H9 (cell line): Measurements from ENCODE around the gene KCNJ10. TPM values are rescaled to one million over a fixed set of nuclear protein-coding genes. Genes with fewer than 3 reads are reported as not detected.

Source experiments
- DNase-seq: peaks from one replicate; pipeline ENCODE4 v3.0.0-alpha.2; 2017
- H2AFZ ChIP-seq: one replicate; pipeline ENCODE4 v1.6.1; 2013; ENCODE audit warnings: mild to moderate bottlenecking, low read length, control low read depth, moderate library complexity
- H2AK5ac ChIP-seq: 2 replicates; pipeline ENCODE4 v1.6.1; 2013; ENCODE audit warnings: low read length, control low read depth, mixed read lengths; ENCODE audit not compliant: insufficient read length
- H2BK120ac ChIP-seq: one replicate; pipeline ENCODE4 v1.6.1; 2013; ENCODE audit warnings: low read depth, mild to moderate bottlenecking, low read length, control low read depth, inconsistent platforms; ENCODE audit not compliant: poor library complexity, severe bottlenecking
- H2BK12ac ChIP-seq: 2 replicates; pipeline ENCODE4 v1.6.1; 2013; ENCODE audit warnings: low read length, control low read depth, mixed read lengths, low read depth; ENCODE audit not compliant: insufficient read length
- H2BK15ac ChIP-seq: 2 replicates; pipeline ENCODE4 v1.6.1; 2013; ENCODE audit warnings: low read depth, low read length, control low read depth
- H2BK20ac ChIP-seq: one replicate; pipeline ENCODE4 v1.6.1; 2013; ENCODE audit warnings: low read depth, mild to moderate bottlenecking, low read length, control low read depth, inconsistent platforms; ENCODE audit not compliant: poor library complexity, severe bottlenecking
- H2BK5ac ChIP-seq: 2 replicates; pipeline ENCODE4 v1.6.1; 2013; ENCODE audit warnings: low read length, control low read depth, mixed read lengths; ENCODE audit not compliant: insufficient read length
- H3K14ac ChIP-seq: 2 replicates; pipeline ENCODE4 v1.6.1; 2013; ENCODE audit warnings: low read length, control low read depth; ENCODE audit not compliant: insufficient read depth
- H3K18ac ChIP-seq: 2 replicates; pipeline ENCODE4 v1.6.1; 2013; ENCODE audit warnings: low read depth, mild to moderate bottlenecking, mixed read lengths, low read length, control low read depth; ENCODE audit not compliant: insufficient read length
- H3K23ac ChIP-seq: 2 replicates; pipeline ENCODE4 v1.6.1; 2013; ENCODE audit warnings: low read length, control low read depth, mixed read lengths, low read depth; ENCODE audit not compliant: insufficient read length
- H3K23me2 ChIP-seq: 2 replicates; pipeline ENCODE4 v1.6.1; 2013; ENCODE audit warnings: low read depth, mild to moderate bottlenecking, mixed read lengths, low read length, control low read depth; ENCODE audit not compliant: insufficient read length, poor library complexity, severe bottlenecking
- H3K27ac ChIP-seq: 2 replicates; pipeline ENCODE4 v1.5.1; 2013; ENCODE audit warnings: low read length, control low read depth, mixed read lengths, low read depth; ENCODE audit not compliant: insufficient read length
- H3K27me3 ChIP-seq: 2 replicates; pipeline ENCODE4 v1.6.1; 2013; ENCODE audit warnings: low read length, control low read depth, inconsistent platforms; ENCODE audit not compliant: insufficient read depth
- H3K4ac ChIP-seq: 2 replicates; pipeline ENCODE4 v1.6.1; 2013; ENCODE audit warnings: low read depth, mild to moderate bottlenecking, control low read depth, inconsistent platforms, low read length, moderate library complexity
- H3K4me1 ChIP-seq: 2 replicates; pipeline ENCODE4 v1.6.1; 2013; ENCODE audit warnings: low read length, control low read depth, inconsistent platforms; ENCODE audit not compliant: insufficient read depth
- H3K4me2 ChIP-seq: 2 replicates; pipeline ENCODE4 v1.6.1; 2013; ENCODE audit warnings: low read length, control low read depth, mixed read lengths; ENCODE audit not compliant: insufficient read length, insufficient read depth
- H3K56ac ChIP-seq: 2 replicates; pipeline ENCODE4 v1.6.1; 2013; ENCODE audit warnings: low read depth, mild to moderate bottlenecking, mixed read lengths, low read length, control low read depth; ENCODE audit not compliant: insufficient read length
- H3K79me1 ChIP-seq: 2 replicates; pipeline ENCODE4 v1.6.1; 2013; ENCODE audit warnings: low read depth, mild to moderate bottlenecking, moderate library complexity, low read length, control low read depth, inconsistent platforms; ENCODE audit not compliant: insufficient read depth, poor library complexity, severe bottlenecking
- H3K79me2 ChIP-seq: 2 replicates; pipeline ENCODE4 v1.6.1; 2013; ENCODE audit warnings: low read length, control low read depth, inconsistent platforms; ENCODE audit not compliant: insufficient read depth
- H3K9ac ChIP-seq: 2 replicates; pipeline ENCODE4 v1.6.1; 2013; ENCODE audit warnings: low read length, control low read depth, mixed read lengths; ENCODE audit not compliant: insufficient read length; ENCODE audit errors: extremely low read depth
- H3K9me3 ChIP-seq: one replicate; pipeline ENCODE4 v1.6.1; 2013; ENCODE audit warnings: low read depth, low read length, inconsistent platforms; ENCODE audit not compliant: control insufficient read depth
- H3T11ph ChIP-seq: one replicate; pipeline ENCODE4 v1.6.1; 2013; ENCODE audit warnings: mild to moderate bottlenecking, low read length, control low read depth, inconsistent platforms
- H4K20me1 ChIP-seq: one replicate; pipeline ENCODE4 v1.6.1; 2013; ENCODE audit not compliant: control insufficient read depth, insufficient read length, insufficient read depth
- H4K5ac ChIP-seq: 2 replicates; pipeline ENCODE4 v1.6.1; 2013; ENCODE audit warnings: low read depth, mild to moderate bottlenecking, mixed read lengths, low read length, control low read depth; ENCODE audit not compliant: insufficient read length
- H4K8ac ChIP-seq: replicated peaks from 2 replicates; pipeline ENCODE4 v1.6.1; 2013; ENCODE audit warnings: low read length, control low read depth, mixed read lengths, low read depth; ENCODE audit not compliant: insufficient read length
- H4K91ac ChIP-seq: 2 replicates; pipeline ENCODE4 v1.6.1; 2013; ENCODE audit warnings: low read depth, mild to moderate bottlenecking, moderate library complexity, mixed read lengths, low read length, control low read depth; ENCODE audit not compliant: insufficient read length
- H3K27ac Mint-ChIP-seq, 3 experiments: 2 replicates in 2 of 3; 3 replicates in 1 of 3; pipeline ENCODE4 v1.8.0; 2020 to 2021; ENCODE audit warnings: mixed read lengths in 3 of 3, mild to moderate bottlenecking in 1 of 3, moderate library complexity in 1 of 3
- H3K27me3 Mint-ChIP-seq: 2 replicates; pipeline ENCODE4 v1.8.0; 2021; ENCODE audit warnings: low read depth, mild to moderate bottlenecking, moderate library complexity, mixed read lengths
- H3K36me3 Mint-ChIP-seq, 3 experiments: 2 replicates in 2 of 3; 3 replicates in 1 of 3; pipeline ENCODE4 v1.8.0; 2020 to 2021; ENCODE audit warnings: low read depth in 3 of 3, mixed read lengths in 3 of 3; ENCODE audit not compliant: insufficient read depth in 1 of 3
- H3K4me1 Mint-ChIP-seq, 2 experiments: 2 replicates each; pipeline ENCODE4 v1.8.0; 2020; ENCODE audit warnings: mixed read lengths in 2 of 2
- H3K4me3 Mint-ChIP-seq, 2 experiments: 2 replicates in 1 of 2; 3 replicates in 1 of 2; pipeline ENCODE4 v1.8.0; 2020 to 2021; ENCODE audit warnings: mild to moderate bottlenecking in 2 of 2, mixed read lengths in 2 of 2, moderate library complexity in 1 of 2
- H3K9me3 Mint-ChIP-seq, 2 experiments: 2 replicates in 1 of 2; 3 replicates in 1 of 2; pipeline ENCODE4 v1.8.0; 2020; ENCODE audit warnings: mild to moderate bottlenecking in 2 of 2, mixed read lengths in 2 of 2, moderate library complexity in 1 of 2
- WGBS: extraction: QIAGEN DNeasy Blood & Tissue Kit; methylation state at CpG from one replicate; pipeline ENCODE4 v1.1.7; 2013; ENCODE audit warnings: missing lambda C conversion rate, low lambda C conversion rate, mixed read lengths; ENCODE audit not compliant: insufficient read length; ENCODE audit errors: extremely low coverage; 5-methylcytosine and 5-hydroxymethylcytosine counted together
- total RNA-seq: library from RNA; stranded (reverse); gene quantifications from 2 replicates; pipeline ENCODE4 v1.2.1, GENCODE V29; 2021
- TF ChIP-seq, protein P1 (sequence below): fragments of 200-600 bp; sonication (generic); conservative IDR thresholded peaks from 3 replicates; pipeline ENCODE4 v1.8.0; 2021; ENCODE audit warnings: antibody characterized with exemption, mild to moderate bottlenecking

KCNJ10 gene
- total RNA-seq, 1 experiment from 2014 or later: 0.44 TPM

DNA sequence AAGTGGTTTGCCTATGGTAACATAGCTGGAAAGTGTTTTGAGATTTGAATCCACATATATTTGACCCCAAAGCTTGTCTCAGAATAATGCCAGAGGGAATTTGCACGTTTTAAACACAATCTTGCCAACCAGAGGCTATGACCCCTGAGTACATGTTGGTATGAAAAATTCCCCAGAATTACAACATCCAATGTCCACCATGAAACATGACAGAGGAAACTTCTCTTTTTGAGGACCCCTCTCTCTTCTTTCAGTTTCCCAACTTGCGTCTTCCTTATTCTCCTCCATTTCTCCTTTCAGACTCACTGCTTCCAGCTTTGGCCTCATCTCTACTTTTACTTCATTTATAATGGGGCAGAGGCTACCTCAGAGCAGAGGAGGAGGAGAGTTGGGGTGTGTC, 5.9 kb upstream of the KCNJ10 start:
- Histone ChIP-seq H2AK5ac (no peak overlapping the region), H4K8ac (no peak overlapping the region), H4K20me1 (no peaks in the 10 kb centered on the region), H3K27me3 (peaks cover 7% of the 10 kb centered on the region; the same call in 1 of the 2 replicates), H3K56ac (no peak overlapping the region), H3K23ac (no peak overlapping the region), H3K4ac (no peak overlapping the region), H3K79me1 (no peaks in the 10 kb centered on the region), H2BK20ac (no peak overlapping the region), H3T11ph (no peak overlapping the region), H2BK5ac (no peak overlapping the region), H3K18ac (no peak overlapping the region), H3K14ac (no peak overlapping the region), H2AFZ (no peak overlapping the region), H3K9ac (no peak overlapping the region), H2BK15ac (no peak overlapping the region), H3K79me2 (no peaks in the 10 kb centered on the region), H3K4me1 (0 out of 2 replicates have a peak, but pooled peaks cover 2% of the 10 kb centered on the region), H3K27ac (no peak overlapping the region), H3K9me3 (no peaks in the 10 kb centered on the region), H3K4me2 (no peak overlapping the region), H2BK120ac (no peak overlapping the region), H3K23me2 (peaks cover 1% of the 10 kb centered on the region), H4K91ac (no peak overlapping the region), H2BK12ac (no peak overlapping the region), H4K5ac (no peak overlapping the region)
- peaks cover under 1 to 4% of the 10 kb centered on the region in 2 experiments; a peak in 3 of 4 replicates for H3K4me1 Mint-ChIP-seq
- TF ChIP-seq, protein P1, sequence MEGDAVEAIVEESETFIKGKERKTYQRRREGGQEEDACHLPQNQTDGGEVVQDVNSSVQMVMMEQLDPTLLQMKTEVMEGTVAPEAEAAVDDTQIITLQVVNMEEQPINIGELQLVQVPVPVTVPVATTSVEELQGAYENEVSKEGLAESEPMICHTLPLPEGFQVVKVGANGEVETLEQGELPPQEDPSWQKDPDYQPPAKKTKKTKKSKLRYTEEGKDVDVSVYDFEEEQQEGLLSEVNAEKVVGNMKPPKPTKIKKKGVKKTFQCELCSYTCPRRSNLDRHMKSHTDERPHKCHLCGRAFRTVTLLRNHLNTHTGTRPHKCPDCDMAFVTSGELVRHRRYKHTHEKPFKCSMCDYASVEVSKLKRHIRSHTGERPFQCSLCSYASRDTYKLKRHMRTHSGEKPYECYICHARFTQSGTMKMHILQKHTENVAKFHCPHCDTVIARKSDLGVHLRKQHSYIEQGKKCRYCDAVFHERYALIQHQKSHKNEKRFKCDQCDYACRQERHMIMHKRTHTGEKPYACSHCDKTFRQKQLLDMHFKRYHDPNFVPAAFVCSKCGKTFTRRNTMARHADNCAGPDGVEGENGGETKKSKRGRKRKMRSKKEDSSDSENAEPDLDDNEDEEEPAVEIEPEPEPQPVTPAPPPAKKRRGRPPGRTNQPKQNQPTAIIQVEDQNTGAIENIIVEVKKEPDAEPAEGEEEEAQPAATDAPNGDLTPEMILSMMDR: no peak
- WGBS: no CpG with 5 or more reads among the region's 2 CpGs
- DNase-seq: no peak
- no peaks in the 10 kb centered on the region for H3K36me3 Mint-ChIP-seq
- H3K4me3 Mint-ChIP-seq: no peak overlapping the region
- no peaks in the 10 kb centered on the region for H3K9me3 Mint-ChIP-seq
- no peak overlapping the region; a peak in 1 of 7 replicates for H3K27ac Mint-ChIP-seq
- H3K27me3 Mint-ChIP-seq: peaks cover 84% of the 10 kb centered on the region
